ENCODE measurements around the gene TFR2.

TFR2 gene

DNA sequence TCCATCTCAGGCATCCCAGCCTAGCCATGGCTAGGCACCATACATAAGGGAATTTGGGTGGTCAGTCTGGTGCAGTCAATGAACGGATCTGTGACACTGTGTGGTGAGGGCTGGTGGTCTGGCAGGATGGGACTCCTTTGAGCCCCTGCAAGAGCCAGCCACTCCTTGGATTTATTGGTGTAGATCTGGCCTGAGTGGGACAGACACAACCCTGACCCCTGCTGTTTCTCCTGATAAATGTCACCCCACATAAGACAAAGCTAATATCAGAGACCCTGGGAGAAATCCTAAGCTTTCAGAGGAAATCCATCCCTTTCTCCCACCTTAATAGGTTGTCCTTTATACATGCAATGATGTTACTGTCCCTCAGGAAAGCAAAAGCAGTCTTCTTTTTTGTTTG, 52.9 kb downstream of the TFR2 start:
- peak; percentile 48 for TF ChIP-seq CTCF (IDR thresholded peaks at IDR 0.05; ENCODE audit: borderline replicate concordance, insufficient read depth, low read depth, low read length)
- no peak overlapping the region for H3K4me3 ChIP-seq (ENCODE audit: low read depth, low read length)

- peak within 1 kb of the TSS; percentile 94 for H3K4me3 ChIP-seq (ENCODE audit: low read depth, low read length)
- no peak for TF ChIP-seq CTCF (IDR thresholded peaks at IDR 0.05; ENCODE audit: borderline replicate concordance, insufficient read depth, low read depth, low read length)
These were observed 54.9 kb downstream of the TFR2 start, which contains the start of gene FBXO24 for GRCh38 chr7:100586266-100587025. Gene FBXO24 (plus strand): TSS chr7:100586328. CDS start chr7:100586626, 298 bp downstream.

GRCh38 chr7:100585511-100586265, 55.7 kb downstream of the TFR2 start, which contains the start of gene LRCH4:
Gene LRCH4 (minus strand): TSS chr7:100586129. CDS start chr7:100586100, 29 bp downstream.
- TF ChIP-seq CTCF (IDR thresholded peaks at IDR 0.05; ENCODE audit: borderline replicate concordance, insufficient read depth, low read depth, low read length): no peak
- H3K4me3 ChIP-seq (ENCODE audit: low read depth, low read length): peak within 1 kb of the TSS; percentile 94

DNA sequence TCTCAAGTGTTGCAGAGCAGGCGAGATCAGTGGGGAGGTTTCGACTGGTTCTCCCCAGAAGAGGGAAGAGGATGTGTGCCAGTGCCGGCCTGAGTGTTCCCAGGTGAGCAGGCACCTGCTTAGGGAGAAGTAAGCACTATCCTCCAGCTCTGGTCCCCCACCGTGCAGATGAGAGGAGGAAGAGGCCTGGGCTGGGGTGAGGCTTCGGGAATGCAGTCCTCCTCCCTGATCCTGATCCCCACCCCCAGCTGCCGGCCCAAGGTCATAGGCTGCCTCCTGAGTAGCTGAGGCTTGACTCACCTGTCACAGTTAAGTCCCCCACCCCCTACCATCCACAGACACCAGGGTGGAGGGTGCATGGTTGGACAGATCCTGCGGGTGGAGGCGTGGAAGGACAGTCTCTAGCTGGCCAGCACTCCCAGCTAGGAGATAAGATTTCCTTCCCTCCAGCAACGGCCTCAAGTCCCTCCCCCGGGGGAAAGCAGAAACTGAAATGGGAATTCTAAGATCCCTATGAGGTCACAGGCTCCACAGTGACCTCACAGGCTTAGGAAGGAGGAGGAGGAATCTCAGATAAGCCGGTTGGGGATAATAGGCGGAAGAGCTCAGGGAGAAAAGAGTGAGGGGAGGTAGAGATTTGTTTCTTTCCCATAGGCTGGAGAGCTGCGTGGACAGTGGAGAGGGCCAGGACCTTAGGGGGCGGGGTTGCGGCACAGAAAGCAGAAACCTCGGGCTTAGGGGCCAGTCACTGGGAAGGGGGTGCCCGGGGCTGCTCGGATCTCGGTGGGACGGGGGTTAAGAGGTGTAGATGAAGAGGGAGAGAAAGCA, 56.5 kb downstream of the TFR2 start:
- TF ChIP-seq CTCF (IDR thresholded peaks at IDR 0.05; ENCODE audit: borderline replicate concordance, insufficient read depth, low read depth, low read length): no peak
- peak overlapping the region; percentile 94 for H3K4me3 ChIP-seq (ENCODE audit: low read depth, low read length)

GRCh38 chr7:100584054-100584682, 57.2 kb downstream of the TFR2 start:
- no peak for TF ChIP-seq CTCF (IDR thresholded peaks at IDR 0.05; ENCODE audit: borderline replicate concordance, insufficient read depth, low read depth, low read length)
- H3K4me3 ChIP-seq (ENCODE audit: low read depth, low read length): peak overlapping the region; percentile 94
